ENCODE data around the gene MRPS26. TPM values are rescaled to one million over a fixed set of nuclear protein-coding genes. Genes with fewer than 3 reads are reported as not detected.

The MRPS26 gene
- total RNA-seq, 1 donor from 2014 or later = 27.3 TPM

GRCh38 chr20:3080939-3081388 lies 35.1 kb downstream of the MRPS26 start:
- no peak overlapping the region for H2AFZ ChIP-seq (ENCODE audit: low read depth, low read length)
- H3K27ac ChIP-seq (ENCODE audit: low read depth, low read length) = no peak overlapping the region
- H3K4me3 ChIP-seq (ENCODE audit: insufficient read depth, low read depth, low read length) = no peak overlapping the region
- no peak overlapping the region for H3K27ac Mint-ChIP-seq (ENCODE audit: unreplicated experiment)
- no peaks in the 10 kb centered on the region for H4K20me1 ChIP-seq (ENCODE audit: insufficient read depth, low read length)
- H3K9me3 Mint-ChIP-seq (ENCODE audit: unreplicated experiment) = no peaks in the 10 kb centered on the region
- H3K9ac ChIP-seq (ENCODE audit: low read length) = no peak overlapping the region
- FAIRE-seq (no peak), DNase-seq (ENCODE audit: low read depth) (no peak)
- TF ChIP-seq EZH2 (IDR thresholded peaks at IDR 0.05; ENCODE audit: insufficient read depth, low read length) = no peak
- TF ChIP-seq CTCF (IDR thresholded peaks at IDR 0.05; ENCODE audit: insufficient read depth, low read depth, low read length) = no peak
- H3K4me2 ChIP-seq (ENCODE audit: low read length) = no peak overlapping the region
- H3K4me3 Mint-ChIP-seq (ENCODE audit: unreplicated experiment) = no peak overlapping the region
- no peaks in the 10 kb centered on the region for H3K9me3 ChIP-seq (ENCODE audit: insufficient read depth, low read depth, low read length)
- H3K79me2 ChIP-seq (ENCODE audit: insufficient read depth, low read length) = no peaks in the 10 kb centered on the region
- no peaks in the 10 kb centered on the region for H3K4me1 Mint-ChIP-seq (ENCODE audit: low read depth, unreplicated experiment)
- H3K27me3 ChIP-seq (ENCODE audit: insufficient read depth, low read length) = peaks cover 46% of the 10 kb centered on the region
- H3K27me3 Mint-ChIP-seq (ENCODE audit: low read depth, unreplicated experiment) = peaks cover 43% of the 10 kb centered on the region
- H3K36me3 Mint-ChIP-seq (ENCODE audit: low read depth, unreplicated experiment) = no peaks in the 10 kb centered on the region
- no peaks in the 10 kb centered on the region for H3K4me1 ChIP-seq (ENCODE audit: insufficient read depth, low read length)
- no peaks in the 10 kb centered on the region for H3K36me3 ChIP-seq (ENCODE audit: insufficient read depth, low read length)

GRCh38 chr20:3081641-3082040 lies 35.8 kb downstream of the MRPS26 start:
- Mint-ChIP-seq H3K4me3 (ENCODE audit: unreplicated experiment) (no peak overlapping the region), H3K27ac (ENCODE audit: unreplicated experiment) (no peak overlapping the region), H3K9me3 (ENCODE audit: unreplicated experiment) (no peaks in the 10 kb centered on the region), H3K36me3 (ENCODE audit: low read depth, unreplicated experiment) (no peaks in the 10 kb centered on the region), H3K4me1 (ENCODE audit: low read depth, unreplicated experiment) (no peaks in the 10 kb centered on the region), H3K27me3 (ENCODE audit: low read depth, unreplicated experiment) (peaks cover 43% of the 10 kb centered on the region)
- H3K27me3 ChIP-seq (ENCODE audit: insufficient read depth, low read length) = peaks cover 46% of the 10 kb centered on the region
- DNase-seq (ENCODE audit: low read depth) (no peak), FAIRE-seq (no peak)
- no peak overlapping the region for H3K9ac ChIP-seq (ENCODE audit: low read length)
- no peak overlapping the region for H3K4me2 ChIP-seq (ENCODE audit: low read length)
- no peaks in the 10 kb centered on the region for H3K4me1 ChIP-seq (ENCODE audit: insufficient read depth, low read length)
- TF ChIP-seq EZH2 (IDR thresholded peaks at IDR 0.05; ENCODE audit: insufficient read depth, low read length) (no peak), CTCF (IDR thresholded peaks at IDR 0.05; ENCODE audit: insufficient read depth, low read depth, low read length) (no peak)
- H3K27ac ChIP-seq (ENCODE audit: low read depth, low read length) = no peak overlapping the region
- H3K36me3 ChIP-seq (ENCODE audit: insufficient read depth, low read length) = no peaks in the 10 kb centered on the region
- no peak overlapping the region for H2AFZ ChIP-seq (ENCODE audit: low read depth, low read length)
- no peaks in the 10 kb centered on the region for H3K79me2 ChIP-seq (ENCODE audit: insufficient read depth, low read length)
- no peaks in the 10 kb centered on the region for H3K9me3 ChIP-seq (ENCODE audit: insufficient read depth, low read depth, low read length)
- H3K4me3 ChIP-seq (ENCODE audit: insufficient read depth, low read depth, low read length) = no peak overlapping the region
- H4K20me1 ChIP-seq (ENCODE audit: insufficient read depth, low read length) = no peaks in the 10 kb centered on the region

GRCh38 chr20:3082306-3082951 lies 36.6 kb downstream of the MRPS26 start:
- Histone ChIP-seq H3K79me2 (ENCODE audit: insufficient read depth, low read length) (no peaks in the 10 kb centered on the region), H3K9ac (ENCODE audit: low read length) (no peak overlapping the region), H3K36me3 (ENCODE audit: insufficient read depth, low read length) (no peaks in the 10 kb centered on the region), H4K20me1 (ENCODE audit: insufficient read depth, low read length) (no peaks in the 10 kb centered on the region), H2AFZ (ENCODE audit: low read depth, low read length) (peak overlapping the region; percentile 60), H3K27me3 (ENCODE audit: insufficient read depth, low read length) (peaks cover 46% of the 10 kb centered on the region), H3K9me3 (ENCODE audit: insufficient read depth, low read depth, low read length) (no peaks in the 10 kb centered on the region), H3K4me1 (ENCODE audit: insufficient read depth, low read length) (no peaks in the 10 kb centered on the region), H3K4me3 (ENCODE audit: insufficient read depth, low read depth, low read length) (no peak overlapping the region), H3K27ac (ENCODE audit: low read depth, low read length) (no peak overlapping the region), H3K4me2 (ENCODE audit: low read length) (peak overlapping the region; percentile 52)
- DNase-seq (ENCODE audit: low read depth) (no peak), FAIRE-seq (no peak)
- H3K27ac Mint-ChIP-seq (ENCODE audit: unreplicated experiment) = no peak overlapping the region
- no peaks in the 10 kb centered on the region for H3K9me3 Mint-ChIP-seq (ENCODE audit: unreplicated experiment)
- peaks cover 43% of the 10 kb centered on the region for H3K27me3 Mint-ChIP-seq (ENCODE audit: low read depth, unreplicated experiment)
- no peak overlapping the region for H3K4me3 Mint-ChIP-seq (ENCODE audit: unreplicated experiment)
- H3K4me1 Mint-ChIP-seq (ENCODE audit: low read depth, unreplicated experiment) = no peaks in the 10 kb centered on the region
- TF ChIP-seq EZH2 (IDR thresholded peaks at IDR 0.05; ENCODE audit: insufficient read depth, low read length) (peak; percentile 80), CTCF (IDR thresholded peaks at IDR 0.05; ENCODE audit: insufficient read depth, low read depth, low read length) (no peak)
- no peaks in the 10 kb centered on the region for H3K36me3 Mint-ChIP-seq (ENCODE audit: low read depth, unreplicated experiment)
